PC-9 (cell line): ENCODE results near the gene LGR6. TPM values are rescaled to one million over a fixed set of nuclear protein-coding genes. Genes with fewer than 3 reads are reported as not detected.

ENCODE experiments used
- BruUV-seq: library from RNA; stranded (reverse); fragments of 400-500 nt; replicated peaks from 2 replicates; lab custom pipeline; 2021; lab: Mats Ljungman, UMichigan
- CTCF ChIA-PET: fragments of 300-600 bp; sonication (Branson Sonifier 250); formaldehyde crosslinking; loops from one replicate; lab custom pipeline; 2022; ENCODE audit warnings: antibody characterized with exemption; lab: Charles Lee
- POLR2A ChIA-PET: fragments of 300-600 bp; sonication (Branson Sonifier 250); formaldehyde crosslinking; loops from one replicate; lab custom pipeline; 2022; ENCODE audit warnings: antibody characterized with exemption; ENCODE audit not compliant: unreplicated experiment; lab: Charles Lee
- DNase-seq, 2 experiments: peaks; one replicate each; pipeline versions ENCODE4 v3.0.0 to v3.0.0-alpha.2; 2015 to 2022; ENCODE audit warnings: mixed read lengths in 1 of 2
- H2AFZ ChIP-seq: fragments of 200-600 bp; sonication (generic); 2 replicates; pipeline ENCODE4 v1.8.1; 2017; ENCODE audit warnings: antibody characterized with exemption
- H3F3A ChIP-seq: fragments of 200-600 bp; sonication (generic); 2 replicates; pipeline ENCODE4 v1.8.1; 2017; ENCODE audit warnings: antibody characterized with exemption, mild to moderate bottlenecking, low read depth; ENCODE audit not compliant: insufficient read depth
- H3K27ac ChIP-seq: fragments of 200-600 bp; sonication (generic); 2 replicates; pipeline ENCODE4 v1.6.1; 2016; ENCODE audit warnings: mixed run types
- H3K27me3 ChIP-seq: fragments of 200-600 bp; sonication (generic); 2 replicates; pipeline ENCODE4 v1.6.1; 2016; ENCODE audit warnings: low read depth, mixed run types; ENCODE audit not compliant: insufficient read depth
- H3K36me3 ChIP-seq: fragments of 200-600 bp; sonication (generic); 2 replicates; pipeline ENCODE4 v1.6.1; 2016; ENCODE audit warnings: low read depth, mixed run types
- H3K4me1 ChIP-seq: fragments of 200-600 bp; sonication (generic); replicated peaks from 2 replicates; pipeline ENCODE4 v1.6.1; 2016; ENCODE audit warnings: mixed run types; ENCODE audit not compliant: insufficient read depth
- H3K4me2 ChIP-seq: fragments of 200-600 bp; sonication (generic); 2 replicates; pipeline ENCODE4 v1.6.1; 2017; ENCODE audit warnings: mixed run types
- H3K4me3 ChIP-seq: fragments of 200-600 bp; sonication (generic); 2 replicates; pipeline ENCODE4 v1.6.1; 2016; ENCODE audit warnings: mixed run types
- H3K79me2 ChIP-seq: fragments of 200-600 bp; sonication (generic); 2 replicates; pipeline ENCODE4 v1.6.1; 2017; ENCODE audit warnings: low read depth, mixed run types
- H3K9me2 ChIP-seq: fragments of 200-600 bp; sonication (generic); 2 replicates; pipeline ENCODE4 v1.8.1; 2017; ENCODE audit warnings: mild to moderate bottlenecking; ENCODE audit not compliant: insufficient read depth
- H3K9me3 ChIP-seq: fragments of 200-600 bp; sonication (generic); 2 replicates; pipeline ENCODE4 v1.8.1; 2016; ENCODE audit warnings: low read depth; ENCODE audit not compliant: insufficient read depth
- H4K20me1 ChIP-seq: fragments of 200-600 bp; sonication (generic); 2 replicates; pipeline ENCODE4 v1.8.1; 2017; ENCODE audit not compliant: insufficient read depth
- EZH2 ChIP-seq: fragments of 200-600 bp; sonication (generic); IDR thresholded peaks from 2 replicates; pipeline ENCODE4 v1.8.0; 2017; ENCODE audit warnings: antibody characterized with exemption, low read depth
- intact Hi-C: fragments of 100-400 bp; cut with micrococcal nuclease; formaldehyde crosslinking; loops from one replicate; pipeline ENCODE4 v1.10.0; 2022; ENCODE audit not compliant: unreplicated experiment
- total RNA-seq: library from RNA; stranded (reverse); gene quantifications from 2 replicates; pipeline ENCODE4 v1.2.3, GENCODE V29; 2021
- TF ChIP-seq, protein P1 (sequence below): fragments of 200-600 bp; sonication (generic); conservative IDR thresholded peaks from 2 replicates; pipeline ENCODE4 v1.6.1; 2017; ENCODE audit warnings: mixed run types, antibody characterized with exemption, mild to moderate bottlenecking, moderate library complexity

Gene LGR6
- total RNA-seq, 1 experiment from 2014 or later = 5.6 TPM

DNA sequence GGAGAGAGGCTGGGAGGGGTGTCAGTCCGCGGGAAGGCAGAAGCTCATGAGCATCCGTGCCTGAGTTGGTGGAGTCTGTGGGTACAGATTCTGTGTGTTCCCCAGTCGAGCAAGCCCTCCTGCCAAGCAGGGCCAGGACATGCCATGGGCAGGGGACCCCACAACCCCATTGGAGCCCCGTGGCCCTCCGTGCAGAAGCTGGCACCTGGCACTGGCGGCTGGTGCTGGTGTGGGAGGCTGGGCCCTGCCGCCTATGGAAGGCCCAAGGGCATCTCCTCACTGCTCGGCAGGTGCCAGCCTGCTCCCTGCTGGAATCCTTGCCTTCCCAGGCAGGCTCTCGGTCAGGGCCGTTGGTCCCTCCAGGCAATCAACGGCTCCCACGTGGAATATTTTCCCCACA lies 74.4 kb downstream of the LGR6 start:
- ChIA-PET CTCF (no interaction called here), POLR2A (no interaction called here)
- H3K4me1 ChIP-seq = no peaks in the 10 kb centered on the region
- H2AFZ ChIP-seq = no peak overlapping the region
- H3K27me3 ChIP-seq = peaks cover 73% of the 10 kb centered on the region
- no peaks in the 10 kb centered on the region for H3K9me2 ChIP-seq
- no TSS peak for BruUV-seq
- no peaks in the 10 kb centered on the region for H4K20me1 ChIP-seq
- no peak overlapping the region for H3K4me3 ChIP-seq
- no peaks in the 10 kb centered on the region for H3K79me2 ChIP-seq
- no peaks in the 10 kb centered on the region for H3F3A ChIP-seq
- intact Hi-C loops = no loop called here
- H3K9me3 ChIP-seq = no peaks in the 10 kb centered on the region
- no peaks in the 10 kb centered on the region for H3K36me3 ChIP-seq
- no peak for DNase-seq
- no peak overlapping the region for H3K4me2 ChIP-seq
- no peak overlapping the region for H3K27ac ChIP-seq
- TF ChIP-seq EZH2 = no peak
- TF ChIP-seq, protein P1, sequence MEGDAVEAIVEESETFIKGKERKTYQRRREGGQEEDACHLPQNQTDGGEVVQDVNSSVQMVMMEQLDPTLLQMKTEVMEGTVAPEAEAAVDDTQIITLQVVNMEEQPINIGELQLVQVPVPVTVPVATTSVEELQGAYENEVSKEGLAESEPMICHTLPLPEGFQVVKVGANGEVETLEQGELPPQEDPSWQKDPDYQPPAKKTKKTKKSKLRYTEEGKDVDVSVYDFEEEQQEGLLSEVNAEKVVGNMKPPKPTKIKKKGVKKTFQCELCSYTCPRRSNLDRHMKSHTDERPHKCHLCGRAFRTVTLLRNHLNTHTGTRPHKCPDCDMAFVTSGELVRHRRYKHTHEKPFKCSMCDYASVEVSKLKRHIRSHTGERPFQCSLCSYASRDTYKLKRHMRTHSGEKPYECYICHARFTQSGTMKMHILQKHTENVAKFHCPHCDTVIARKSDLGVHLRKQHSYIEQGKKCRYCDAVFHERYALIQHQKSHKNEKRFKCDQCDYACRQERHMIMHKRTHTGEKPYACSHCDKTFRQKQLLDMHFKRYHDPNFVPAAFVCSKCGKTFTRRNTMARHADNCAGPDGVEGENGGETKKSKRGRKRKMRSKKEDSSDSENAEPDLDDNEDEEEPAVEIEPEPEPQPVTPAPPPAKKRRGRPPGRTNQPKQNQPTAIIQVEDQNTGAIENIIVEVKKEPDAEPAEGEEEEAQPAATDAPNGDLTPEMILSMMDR = no peak

DNA sequence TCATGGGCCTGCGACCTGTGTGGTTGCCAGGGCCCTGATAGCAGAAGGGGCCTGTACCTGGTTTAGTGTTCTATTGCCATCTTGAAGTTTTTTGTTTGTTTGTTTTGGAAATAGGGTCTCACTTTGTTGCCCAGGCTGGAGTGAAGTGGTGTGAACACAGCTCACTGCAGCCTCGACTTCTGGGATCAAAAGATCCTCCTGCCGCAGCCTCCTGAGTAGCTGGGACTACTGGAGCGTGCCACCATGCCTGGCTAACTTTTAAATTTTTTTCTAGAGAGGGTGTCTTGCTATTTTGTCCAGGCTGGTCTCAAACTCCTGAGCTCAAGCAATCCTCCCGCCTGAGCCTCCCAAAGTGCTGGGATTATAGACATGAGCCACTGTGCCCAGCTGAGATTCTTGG lies 75.2 kb downstream of the LGR6 start:
- Histone ChIP-seq H3F3A (no peaks in the 10 kb centered on the region), H3K4me1 (no peaks in the 10 kb centered on the region), H3K79me2 (no peaks in the 10 kb centered on the region), H3K9me3 (no peaks in the 10 kb centered on the region), H3K4me2 (no peak overlapping the region), H3K27ac (no peak overlapping the region), H3K27me3 (peaks cover 65% of the 10 kb centered on the region), H2AFZ (no peak overlapping the region), H4K20me1 (no peaks in the 10 kb centered on the region), H3K4me3 (no peak overlapping the region), H3K9me2 (no peaks in the 10 kb centered on the region), H3K36me3 (no peaks in the 10 kb centered on the region)
- DNase-seq = no peak
- intact Hi-C loops = no loop called here
- TF ChIP-seq EZH2 = no peak
- TF ChIP-seq, protein P1 = no peak
- ChIA-PET CTCF (no interaction called here), POLR2A (no interaction called here)
- BruUV-seq = no TSS peak

DNA sequence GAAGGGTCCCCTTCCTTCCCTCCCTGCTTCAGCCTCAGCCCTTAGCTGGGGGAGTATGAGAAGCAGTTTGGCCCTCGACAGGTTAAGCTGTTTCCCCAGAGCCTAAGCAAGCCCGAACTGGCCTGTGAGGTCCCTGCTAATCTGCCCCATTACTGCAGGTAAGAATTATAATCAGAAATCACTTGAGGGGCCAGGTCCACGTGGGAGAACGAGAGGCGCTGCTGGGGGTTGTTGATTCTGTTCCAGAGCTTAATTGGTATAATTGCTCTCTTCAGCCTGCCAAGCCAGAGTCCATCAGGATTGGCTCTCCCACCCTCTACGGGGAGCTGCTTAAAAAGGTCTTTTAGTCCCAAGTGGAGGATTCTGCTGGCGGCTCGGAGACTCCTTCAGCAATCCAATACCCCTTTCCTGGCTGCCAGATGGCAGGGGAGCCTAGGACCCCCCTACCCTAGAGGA lies 77.3 kb downstream of the LGR6 start:
- POLR2A ChIA-PET = no interaction called here
- H3K4me1 ChIP-seq = no peaks in the 10 kb centered on the region

More for the DNA sequence above, 77.3 kb downstream of the LGR6 start:
- no peaks in the 10 kb centered on the region for H3K9me3 ChIP-seq
- no peak overlapping the region for H3K27ac ChIP-seq
- H3F3A ChIP-seq = no peaks in the 10 kb centered on the region
- H4K20me1 ChIP-seq = no peaks in the 10 kb centered on the region
- no peaks in the 10 kb centered on the region for H3K36me3 ChIP-seq
- TF ChIP-seq EZH2 = no peak
- no peak for DNase-seq
- BruUV-seq = no TSS peak
- intact Hi-C loops = loop anchor here (5.0 kb wide), 1 partner anchor 46 kb away; no protein-coding TSS in a partner anchor
- H3K27me3 ChIP-seq = peaks cover 44% of the 10 kb centered on the region
- no peak overlapping the region for H3K4me3 ChIP-seq
- no peaks in the 10 kb centered on the region for H3K79me2 ChIP-seq
- CTCF ChIA-PET = no interaction called here
- H3K4me2 ChIP-seq = no peak overlapping the region
- no peak overlapping the region for H2AFZ ChIP-seq
- no peaks in the 10 kb centered on the region for H3K9me2 ChIP-seq
